Measurements from ENCODE around the gene USP32. TPM values are rescaled to one million over a fixed set of nuclear protein-coding genes. Genes with fewer than 3 reads are reported as not detected.

USP32 gene
- total RNA-seq, 3 donors from 2014 or later (not counting 1 experiment from before 2014, with no cell fraction given) = 41.3 to 68.5 (median 41.7) TPM

DNA sequence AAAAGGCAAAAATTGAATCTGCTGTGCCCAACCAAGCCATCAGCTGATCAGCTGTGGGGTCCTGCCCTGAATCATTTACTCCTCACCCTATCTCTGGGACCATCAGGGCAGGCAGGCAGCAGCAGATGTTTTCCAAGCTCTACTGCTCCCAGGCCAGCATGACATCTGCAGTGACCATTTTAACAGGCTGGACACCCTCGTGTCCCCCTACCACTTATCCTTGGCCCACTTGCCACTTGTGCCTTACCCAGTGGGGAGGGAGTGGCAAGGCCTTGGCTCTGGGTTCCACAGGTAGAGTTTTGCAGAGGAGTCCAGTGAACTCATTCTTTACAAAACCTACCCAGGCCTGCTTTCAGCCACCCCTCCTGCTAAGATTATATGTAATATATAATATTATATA, 254.2 kb downstream of the USP32 start:
- Histone ChIP-seq H3K4me1 (ENCODE audit: control insufficient read depth, insufficient read depth, low read length) (peaks cover 29% of the 10 kb centered on the region), H3K4me3 (ENCODE audit: low read length) (no peak overlapping the region), H3K27ac (ENCODE audit: low read length) (no peak overlapping the region), H3K27me3 (ENCODE audit: control insufficient read depth, insufficient read depth, low read length) (peaks cover 35% of the 10 kb centered on the region), H3K36me3 (ENCODE audit: control insufficient read depth, insufficient read depth, low read length) (no peaks in the 10 kb centered on the region), H3K9me3 (ENCODE audit: control insufficient read depth, insufficient read depth, low read length) (no peaks in the 10 kb centered on the region)
- H3K9me3 Mint-ChIP-seq = no peaks in the 10 kb centered on the region
- intact Hi-C loops (cut with micrococcal nuclease) = no loop called here
- no peaks in the 10 kb centered on the region for H3K36me3 Mint-ChIP-seq
- DNase-seq (no peak), ATAC-seq (no peak)
- peaks cover 43 to 70% of the 10 kb centered on the region in 2 donors for H3K27me3 Mint-ChIP-seq (ENCODE audit: low read depth in 2 of 2)
- H3K4me3 Mint-ChIP-seq = no peak overlapping the region
- 86% methylated on average over 1 of the region's 1 CpG for WGBS (ENCODE audit: insufficient coverage)
- peaks cover 26 to 36% of the 10 kb centered on the region in 2 donors for H3K4me1 Mint-ChIP-seq
- H3K27ac Mint-ChIP-seq = no peak overlapping the region
- TF ChIP-seq CTCF (IDR thresholded peaks at IDR 0.05) = no peak

DNA sequence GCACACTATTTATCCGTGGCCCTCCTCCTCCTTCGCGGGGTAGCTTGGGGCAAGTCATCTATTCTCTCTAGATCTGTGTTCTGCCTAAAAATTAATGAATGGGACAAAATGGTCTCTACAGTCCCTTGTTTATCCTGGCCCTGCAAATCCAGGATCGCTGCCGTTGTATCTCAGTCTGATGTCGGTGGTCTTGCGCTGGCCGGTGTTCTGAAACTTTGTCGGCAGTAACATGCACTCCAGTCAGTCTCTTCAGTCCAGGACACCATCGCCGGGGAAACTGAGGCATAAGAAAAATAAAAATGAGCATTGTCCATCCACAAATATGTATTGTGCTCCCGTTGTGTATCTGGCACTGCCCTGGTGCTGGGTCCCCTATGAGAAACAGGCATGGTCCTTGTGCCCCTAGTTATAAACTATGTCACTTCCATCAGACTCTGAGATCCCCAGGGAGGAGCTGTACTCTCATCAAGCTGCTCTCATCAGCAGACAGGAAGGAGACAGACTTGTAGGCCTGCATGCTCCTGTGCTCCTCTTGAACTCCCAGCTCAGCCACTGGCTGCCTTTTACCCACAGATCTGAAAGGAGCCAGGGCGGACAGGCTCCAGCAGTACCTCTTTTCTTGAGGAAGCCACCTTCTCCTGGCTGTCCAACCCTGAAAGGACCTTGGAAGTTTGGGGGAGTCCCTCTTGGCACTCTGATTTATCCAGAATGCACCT, 255.8 kb downstream of the USP32 start:
- no peaks in the 10 kb centered on the region for H3K9me3 ChIP-seq (ENCODE audit: control insufficient read depth, insufficient read depth, low read length)
- no peak overlapping the region for H3K27ac Mint-ChIP-seq
- no peaks in the 10 kb centered on the region for H3K9me3 Mint-ChIP-seq
- 84% methylated on average over 13 of the region's 13 CpGs for WGBS (ENCODE audit: insufficient coverage)
- H3K27ac ChIP-seq (ENCODE audit: low read length) = no peak overlapping the region
- no peak for TF ChIP-seq CTCF (IDR thresholded peaks at IDR 0.05)
- H3K4me1 Mint-ChIP-seq = peaks cover 23 to 34% of the 10 kb centered on the region in 2 donors
- H3K27me3 Mint-ChIP-seq (ENCODE audit: low read depth in 2 of 2) = peaks cover 31 to 66% of the 10 kb centered on the region in 2 donors
- H3K4me3 ChIP-seq (ENCODE audit: low read length) = no peak overlapping the region
- intact Hi-C loops (cut with micrococcal nuclease) = no loop called here
- no peaks in the 10 kb centered on the region for H3K36me3 ChIP-seq (ENCODE audit: control insufficient read depth, insufficient read depth, low read length)
- ATAC-seq (no peak), DNase-seq (no peak)
- H3K4me1 ChIP-seq (ENCODE audit: control insufficient read depth, insufficient read depth, low read length) = peaks cover 29% of the 10 kb centered on the region
- H3K36me3 Mint-ChIP-seq = no peaks in the 10 kb centered on the region
- H3K27me3 ChIP-seq (ENCODE audit: control insufficient read depth, insufficient read depth, low read length) = peaks cover 29% of the 10 kb centered on the region
- peak overlapping the region; percentile 92 for H3K4me3 Mint-ChIP-seq

DNA sequence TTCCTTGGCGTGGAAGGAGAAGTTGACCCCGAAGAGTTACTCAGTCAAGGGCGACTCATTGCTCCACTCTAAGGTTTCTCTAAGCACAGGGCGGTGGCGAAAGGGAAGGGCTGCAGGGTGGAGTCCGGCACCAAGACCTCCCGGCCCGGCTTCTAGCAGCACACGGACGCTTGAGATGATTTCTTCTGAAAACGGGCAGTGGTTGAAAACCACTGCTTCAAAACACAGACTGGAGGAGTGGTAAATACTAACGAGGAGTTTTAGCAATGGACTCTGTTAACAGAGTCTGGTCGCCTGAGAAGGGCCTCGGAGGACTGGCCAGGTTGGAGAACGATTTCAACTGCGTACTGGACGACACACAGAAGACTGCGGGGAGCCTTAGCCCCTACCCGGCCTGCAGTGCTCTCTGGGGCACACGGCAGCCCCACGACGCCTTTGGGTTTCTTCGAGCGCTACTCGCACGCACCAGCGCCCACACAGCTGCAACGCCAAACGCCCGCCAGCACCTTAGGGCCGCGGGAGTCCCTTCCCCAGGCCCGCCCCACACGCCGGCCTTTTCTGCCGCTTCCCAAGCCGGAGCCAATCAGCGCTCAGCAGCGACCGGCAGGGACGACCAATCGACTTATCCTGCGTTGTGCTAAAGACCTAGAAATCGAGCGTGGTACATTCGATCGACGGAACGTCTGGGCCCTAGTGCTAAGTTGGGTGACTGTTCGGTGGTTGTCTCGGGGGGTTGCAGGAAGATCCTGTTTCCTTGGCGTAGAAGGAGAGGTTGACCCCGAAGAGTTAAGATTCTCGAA, 256.6 kb downstream of the USP32 start:
- peaks cover 23 to 34% of the 10 kb centered on the region in 2 donors for H3K4me1 Mint-ChIP-seq
- Histone ChIP-seq H3K27me3 (ENCODE audit: control insufficient read depth, insufficient read depth, low read length) (peaks cover 22% of the 10 kb centered on the region), H3K27ac (ENCODE audit: low read length) (no peak overlapping the region), H3K4me3 (ENCODE audit: low read length) (peak overlapping the region; percentile 57), H3K4me1 (ENCODE audit: control insufficient read depth, insufficient read depth, low read length) (peaks cover 29% of the 10 kb centered on the region), H3K36me3 (ENCODE audit: control insufficient read depth, insufficient read depth, low read length) (no peaks in the 10 kb centered on the region), H3K9me3 (ENCODE audit: control insufficient read depth, insufficient read depth, low read length) (no peaks in the 10 kb centered on the region)
- H3K4me3 Mint-ChIP-seq = peak overlapping the region; percentile 92
- ATAC-seq = peak; percentile 84 to 92 (median 87)
- intact Hi-C loops (cut with micrococcal nuclease) = no loop called here
- TF ChIP-seq CTCF (IDR thresholded peaks at IDR 0.05) = no peak
- H3K36me3 Mint-ChIP-seq = no peaks in the 10 kb centered on the region
- WGBS (ENCODE audit: insufficient coverage) = 4% methylated on average over 54 of the region's 54 CpGs
- DNase-seq = peak; percentile 43 to 82
- H3K27ac Mint-ChIP-seq = peak overlapping the region in 1 of 2 donors; percentile 67
- H3K27me3 Mint-ChIP-seq (ENCODE audit: low read depth in 2 of 2) = peaks cover 29 to 63% of the 10 kb centered on the region in 2 donors
- no peaks in the 10 kb centered on the region for H3K9me3 Mint-ChIP-seq
